Activated naive CD8-positive, alpha-beta T cell (primary cell): Measurements from ENCODE around the gene C3orf85.

Source experiments
- H3K27ac Mint-ChIP-seq: one replicate; pipeline ENCODE4 v1.8.0; 2021; ENCODE audit warnings: mixed read lengths
- H3K27me3 Mint-ChIP-seq: one replicate; pipeline ENCODE4 v1.8.0; 2021; ENCODE audit warnings: mixed read lengths
- H3K36me3 Mint-ChIP-seq: one replicate; pipeline ENCODE4 v1.8.0; 2021; ENCODE audit warnings: mixed read lengths
- H3K4me1 Mint-ChIP-seq: one replicate; pipeline ENCODE4 v1.8.0; 2021; ENCODE audit warnings: low read depth, mixed read lengths
- H3K4me3 Mint-ChIP-seq: one replicate; pipeline ENCODE4 v1.8.0; 2021; ENCODE audit warnings: mild to moderate bottlenecking, mixed read lengths
- H3K9me3 Mint-ChIP-seq: one replicate; pipeline ENCODE4 v1.8.0; 2021; ENCODE audit warnings: low read depth, mixed read lengths

Gene C3orf85

GRCh38 chr3:109136523-109136922, at the start of gene C3orf85:
Gene C3orf85 (plus strand): TSS chr3:109136719. CDS start chr3:109136848, 129 bp downstream.
- H3K27me3 Mint-ChIP-seq, result peaks cover 3% of the 10 kb centered on the region
- H3K4me1 Mint-ChIP-seq, result no peaks in the 10 kb centered on the region
- no peak within 1 kb of the TSS for H3K27ac Mint-ChIP-seq
- H3K4me3 Mint-ChIP-seq, result no peak within 1 kb of the TSS
- H3K9me3 Mint-ChIP-seq, result peaks cover 3% of the 10 kb centered on the region
- H3K36me3 Mint-ChIP-seq, result no peaks in the 10 kb centered on the region

GRCh38 chr3:109089265-109089664, 47.3 kb upstream of the C3orf85 start:
- no peaks in the 10 kb centered on the region for H3K4me1 Mint-ChIP-seq
- H3K9me3 Mint-ChIP-seq, result peaks cover 7% of the 10 kb centered on the region
- no peak overlapping the region for H3K4me3 Mint-ChIP-seq
- H3K36me3 Mint-ChIP-seq, result no peaks in the 10 kb centered on the region
- H3K27ac Mint-ChIP-seq, result no peak overlapping the region
- peaks cover 16% of the 10 kb centered on the region for H3K27me3 Mint-ChIP-seq

GRCh38 chr3:109091846-109092245, 44.7 kb upstream of the C3orf85 start:
- peaks cover 7% of the 10 kb centered on the region for H3K9me3 Mint-ChIP-seq
- no peaks in the 10 kb centered on the region for H3K36me3 Mint-ChIP-seq
- H3K4me1 Mint-ChIP-seq, result no peaks in the 10 kb centered on the region
- no peak overlapping the region for H3K27ac Mint-ChIP-seq
- no peak overlapping the region for H3K4me3 Mint-ChIP-seq
- peaks cover 5% of the 10 kb centered on the region for H3K27me3 Mint-ChIP-seq

GRCh38 chr3:109093561-109093960, 43.0 kb upstream of the C3orf85 start:
- Mint-ChIP-seq H3K36me3 (no peaks in the 10 kb centered on the region), H3K4me1 (no peaks in the 10 kb centered on the region), H3K4me3 (no peak overlapping the region), H3K27ac (no peak overlapping the region), H3K9me3 (peaks cover 3% of the 10 kb centered on the region), H3K27me3 (peaks cover 5% of the 10 kb centered on the region)

- H3K4me3 Mint-ChIP-seq, result no peak overlapping the region
- H3K9me3 Mint-ChIP-seq, result no peaks in the 10 kb centered on the region
- H3K27ac Mint-ChIP-seq, result no peak overlapping the region
- H3K27me3 Mint-ChIP-seq, result no peaks in the 10 kb centered on the region
- no peaks in the 10 kb centered on the region for H3K36me3 Mint-ChIP-seq
- H3K4me1 Mint-ChIP-seq, result no peaks in the 10 kb centered on the region
These were observed 41.4 kb upstream of the C3orf85 start for GRCh38 chr3:109095166-109095565.

GRCh38 chr3:109098079-109098644, 38.4 kb upstream of the C3orf85 start:
- H3K9me3 Mint-ChIP-seq, result no peaks in the 10 kb centered on the region
- no peaks in the 10 kb centered on the region for H3K27me3 Mint-ChIP-seq
- H3K27ac Mint-ChIP-seq, result no peak overlapping the region
- H3K36me3 Mint-ChIP-seq, result no peaks in the 10 kb centered on the region
- H3K4me1 Mint-ChIP-seq, result no peaks in the 10 kb centered on the region
- no peak overlapping the region for H3K4me3 Mint-ChIP-seq

- no peaks in the 10 kb centered on the region for H3K4me1 Mint-ChIP-seq
- peaks cover 12% of the 10 kb centered on the region for H3K27me3 Mint-ChIP-seq
- H3K9me3 Mint-ChIP-seq, result no peaks in the 10 kb centered on the region
- H3K36me3 Mint-ChIP-seq, result no peaks in the 10 kb centered on the region
- H3K27ac Mint-ChIP-seq, result no peak overlapping the region
- H3K4me3 Mint-ChIP-seq, result no peak overlapping the region
These were observed 26.9 kb upstream of the C3orf85 start for GRCh38 chr3:109109574-109109973.

GRCh38 chr3:109112946-109113760, 23.4 kb upstream of the C3orf85 start:
- no peaks in the 10 kb centered on the region for H3K4me1 Mint-ChIP-seq
- no peak overlapping the region for H3K27ac Mint-ChIP-seq
- no peak overlapping the region for H3K4me3 Mint-ChIP-seq

GRCh38 chr3:109114746-109115145, 21.8 kb upstream of the C3orf85 start:
- no peak overlapping the region for H3K27ac Mint-ChIP-seq

More at GRCh38 chr3:109112946-109113760, 23.4 kb upstream of the C3orf85 start:
- Mint-ChIP-seq H3K9me3 (no peaks in the 10 kb centered on the region), H3K27me3 (peaks cover 2% of the 10 kb centered on the region), H3K36me3 (no peaks in the 10 kb centered on the region)

GRCh38 chr3:109115451-109115850, 21.1 kb upstream of the C3orf85 start:
- Mint-ChIP-seq H3K9me3 (no peaks in the 10 kb centered on the region), H3K4me1 (no peaks in the 10 kb centered on the region), H3K27ac (no peak overlapping the region), H3K36me3 (no peaks in the 10 kb centered on the region), H3K27me3 (peaks cover 2% of the 10 kb centered on the region), H3K4me3 (no peak overlapping the region)

More at GRCh38 chr3:109114746-109115145, 21.8 kb upstream of the C3orf85 start:
- peaks cover 2% of the 10 kb centered on the region for H3K27me3 Mint-ChIP-seq
- no peaks in the 10 kb centered on the region for H3K36me3 Mint-ChIP-seq
- H3K9me3 Mint-ChIP-seq, result no peaks in the 10 kb centered on the region
- no peaks in the 10 kb centered on the region for H3K4me1 Mint-ChIP-seq
- H3K4me3 Mint-ChIP-seq, result no peak overlapping the region

GRCh38 chr3:109116031-109116430, 20.5 kb upstream of the C3orf85 start:
- no peaks in the 10 kb centered on the region for H3K9me3 Mint-ChIP-seq
- H3K4me3 Mint-ChIP-seq, result no peak overlapping the region
- H3K36me3 Mint-ChIP-seq, result no peaks in the 10 kb centered on the region
- peaks cover 2% of the 10 kb centered on the region for H3K27me3 Mint-ChIP-seq
- H3K27ac Mint-ChIP-seq, result no peak overlapping the region
- H3K4me1 Mint-ChIP-seq, result no peaks in the 10 kb centered on the region

- H3K9me3 Mint-ChIP-seq, result peaks cover 6% of the 10 kb centered on the region
- H3K36me3 Mint-ChIP-seq, result no peaks in the 10 kb centered on the region
- H3K4me3 Mint-ChIP-seq, result no peak within 1 kb of the TSS
- H3K27me3 Mint-ChIP-seq, result no peaks in the 10 kb centered on the region
- H3K27ac Mint-ChIP-seq, result no peak within 1 kb of the TSS
- no peaks in the 10 kb centered on the region for H3K4me1 Mint-ChIP-seq
These were observed 18.6 kb upstream of the C3orf85 start, which contains the start of gene MORC1 for GRCh38 chr3:109117939-109118338. Gene MORC1 (minus strand): TSS chr3:109118134. CDS start chr3:109118059, 75 bp downstream.

- H3K27ac Mint-ChIP-seq, result no peak overlapping the region
- H3K9me3 Mint-ChIP-seq, result peaks cover 6% of the 10 kb centered on the region
- H3K4me1 Mint-ChIP-seq, result no peaks in the 10 kb centered on the region
- H3K27me3 Mint-ChIP-seq, result no peaks in the 10 kb centered on the region
- H3K36me3 Mint-ChIP-seq, result no peaks in the 10 kb centered on the region
- no peak overlapping the region for H3K4me3 Mint-ChIP-seq
These were observed 17.9 kb upstream of the C3orf85 start for GRCh38 chr3:109118584-109118983.

GRCh38 chr3:109122690-109123089, 13.8 kb upstream of the C3orf85 start:
- Mint-ChIP-seq H3K27me3 (no peaks in the 10 kb centered on the region), H3K4me1 (no peaks in the 10 kb centered on the region), H3K9me3 (peaks cover 6% of the 10 kb centered on the region), H3K27ac (no peak overlapping the region), H3K36me3 (no peaks in the 10 kb centered on the region), H3K4me3 (no peak overlapping the region)

- H3K27me3 Mint-ChIP-seq, result no peaks in the 10 kb centered on the region
- H3K4me1 Mint-ChIP-seq, result no peaks in the 10 kb centered on the region
- H3K4me3 Mint-ChIP-seq, result no peak overlapping the region
- no peak overlapping the region for H3K27ac Mint-ChIP-seq
- no peaks in the 10 kb centered on the region for H3K36me3 Mint-ChIP-seq
- peaks cover 6% of the 10 kb centered on the region for H3K9me3 Mint-ChIP-seq
These were observed 10.6 kb upstream of the C3orf85 start for GRCh38 chr3:109125902-109126301.
